Caco-2 (cell line): ENCODE measurements around the gene C1R. TPM values are rescaled to one million over a fixed set of nuclear protein-coding genes. Genes with fewer than 3 reads are reported as not detected.
"Not testable (repeated sequence)": the region's sequence is repeated elsewhere in the genome, so short reads cannot be mapped to it uniquely, and the experiment has no call there.

Source experiments
- BruUV-seq: library from RNA; stranded (reverse); fragments of 400-500 nt; replicated peaks from 2 replicates; lab custom pipeline; 2021; lab: Mats Ljungman, UMichigan
- CTCF ChIA-PET: fragments of 300-600 bp; sonication (Branson Sonifier 250); formaldehyde crosslinking; loops from one replicate; lab custom pipeline; 2022; ENCODE audit warnings: antibody characterized with exemption; lab: Charles Lee
- POLR2A ChIA-PET: fragments of 300-600 bp; sonication (Branson Sonifier 250); formaldehyde crosslinking; loops from one replicate; lab custom pipeline; 2022; ENCODE audit warnings: antibody characterized with exemption; lab: Charles Lee
- DNase-seq, 2 experiments: peaks; one replicate each; pipeline versions ENCODE4 v3.0.0 to v3.0.0-alpha.2; 2020 to 2022
- H3K27me3 ChIP-seq: replicated peaks from 2 replicates; pipeline ENCODE4 v1.6.0; 2011; ENCODE audit warnings: low read length; ENCODE audit not compliant: control insufficient read depth, insufficient read depth
- H3K36me3 ChIP-seq: 2 replicates; pipeline ENCODE4 v1.5.1; 2011; ENCODE audit warnings: low read length; ENCODE audit not compliant: control insufficient read depth, insufficient read depth
- H3K4me1 ChIP-seq: fragments of 250-450 bp; sonication (Bioruptor Pico); 2 replicates; pipeline ENCODE4 v1.5.1; 2020; ENCODE audit warnings: mild to moderate bottlenecking
- H3K4me3 ChIP-seq: 2 replicates; pipeline ENCODE4 v1.5.1; 2011; ENCODE audit warnings: low read depth, mild to moderate bottlenecking, control low read depth, low read length
- H3K9me3 ChIP-seq: fragments of 250-450 bp; sonication (Bioruptor Pico); 2 replicates; pipeline ENCODE4 v1.5.1; 2020; ENCODE audit warnings: mild to moderate bottlenecking, moderate library complexity
- H3K27ac Mint-ChIP-seq: one replicate; pipeline ENCODE4 v1.8.0; 2022; ENCODE audit warnings: mixed read lengths; ENCODE audit not compliant: unreplicated experiment
- H3K27me3 Mint-ChIP-seq: one replicate; pipeline ENCODE4 v1.8.0; 2022; ENCODE audit warnings: mixed read lengths; ENCODE audit not compliant: insufficient read depth, unreplicated experiment
- H3K36me3 Mint-ChIP-seq: one replicate; pipeline ENCODE4 v1.8.0; 2022; ENCODE audit warnings: mild to moderate bottlenecking, mixed read lengths; ENCODE audit not compliant: insufficient read depth, unreplicated experiment
- H3K4me1 Mint-ChIP-seq: one replicate; pipeline ENCODE4 v1.8.0; 2022; ENCODE audit warnings: low read depth, mixed read lengths; ENCODE audit not compliant: unreplicated experiment
- H3K4me3 Mint-ChIP-seq: one replicate; pipeline ENCODE4 v1.8.0; 2022; ENCODE audit warnings: mild to moderate bottlenecking, moderate library complexity, mixed read lengths; ENCODE audit not compliant: unreplicated experiment
- H3K9me3 Mint-ChIP-seq: one replicate; pipeline ENCODE4 v1.8.0; 2022; ENCODE audit warnings: mixed read lengths; ENCODE audit not compliant: unreplicated experiment
- intact Hi-C: fragments of 100-400 bp; cut with micrococcal nuclease; formaldehyde crosslinking; loops from one replicate; pipeline ENCODE4 v1.10.0; 2022; ENCODE audit not compliant: unreplicated experiment
- total RNA-seq: library from RNA; stranded (reverse); gene quantifications from 2 replicates; pipeline ENCODE4 v1.2.3, GENCODE V29; 2022
- TF ChIP-seq, protein P1 (sequence below), 2 experiments: fragments of 200-600 bp in 1 of 2; IDR thresholded peaks; 1 replicate in 1 of 2; 2 replicates in 1 of 2; pipeline versions ENCODE4 v1.5.1 to v1.8.0; 2011 to 2022; ENCODE audit warnings: antibody characterized with exemption in 1 of 2, control low read depth in 1 of 2, inconsistent platforms in 1 of 2, low read depth in 1 of 2, low read length in 1 of 2, mild to moderate bottlenecking in 1 of 2, moderate library complexity in 1 of 2; ENCODE audit not compliant: insufficient read depth in 1 of 2, severe bottlenecking in 1 of 2, unreplicated experiment in 1 of 2

Gene C1R
- total RNA-seq, 1 experiment from 2014 or later: 3.9 TPM

DNA sequence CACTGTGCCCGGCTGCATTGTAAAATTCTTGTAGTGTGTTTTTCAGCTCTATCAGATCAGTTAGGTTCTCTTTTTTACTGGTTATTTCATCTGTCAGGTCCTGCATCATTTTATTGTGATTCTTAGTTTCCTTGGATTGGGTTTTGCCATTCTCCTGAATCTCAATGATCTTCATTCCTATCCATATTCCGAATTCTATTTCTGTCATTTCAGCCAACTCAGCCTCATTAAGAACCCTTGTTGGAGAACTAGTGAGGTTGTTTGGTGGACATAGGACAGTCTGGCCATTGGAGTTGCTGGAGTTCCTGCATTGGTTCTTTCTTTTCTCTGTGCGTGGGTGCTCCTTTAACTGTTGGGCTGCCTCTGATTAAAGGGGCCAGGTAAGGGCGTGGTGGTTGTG is 37.3 kb downstream of the C1R start:
- TF ChIP-seq, protein P1, sequence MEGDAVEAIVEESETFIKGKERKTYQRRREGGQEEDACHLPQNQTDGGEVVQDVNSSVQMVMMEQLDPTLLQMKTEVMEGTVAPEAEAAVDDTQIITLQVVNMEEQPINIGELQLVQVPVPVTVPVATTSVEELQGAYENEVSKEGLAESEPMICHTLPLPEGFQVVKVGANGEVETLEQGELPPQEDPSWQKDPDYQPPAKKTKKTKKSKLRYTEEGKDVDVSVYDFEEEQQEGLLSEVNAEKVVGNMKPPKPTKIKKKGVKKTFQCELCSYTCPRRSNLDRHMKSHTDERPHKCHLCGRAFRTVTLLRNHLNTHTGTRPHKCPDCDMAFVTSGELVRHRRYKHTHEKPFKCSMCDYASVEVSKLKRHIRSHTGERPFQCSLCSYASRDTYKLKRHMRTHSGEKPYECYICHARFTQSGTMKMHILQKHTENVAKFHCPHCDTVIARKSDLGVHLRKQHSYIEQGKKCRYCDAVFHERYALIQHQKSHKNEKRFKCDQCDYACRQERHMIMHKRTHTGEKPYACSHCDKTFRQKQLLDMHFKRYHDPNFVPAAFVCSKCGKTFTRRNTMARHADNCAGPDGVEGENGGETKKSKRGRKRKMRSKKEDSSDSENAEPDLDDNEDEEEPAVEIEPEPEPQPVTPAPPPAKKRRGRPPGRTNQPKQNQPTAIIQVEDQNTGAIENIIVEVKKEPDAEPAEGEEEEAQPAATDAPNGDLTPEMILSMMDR (IDR thresholded peaks at IDR 0.05; ENCODE audit: insufficient read depth in 1 of 2, low read depth in 1 of 2, low read length in 1 of 2, severe bottlenecking in 1 of 2, unreplicated experiment in 1 of 2): no peak
- POLR2A ChIA-PET: no interaction called here
- H3K4me3 Mint-ChIP-seq: no peak overlapping the region
- no peak overlapping the region for H3K27ac Mint-ChIP-seq
- CTCF ChIA-PET: interaction anchor here (1.2 kb wide), 1 partner anchor 14 kb away, joined by 3 read pairs; no protein-coding TSS in a partner anchor
- peaks cover 29% of the 10 kb centered on the region for H3K9me3 Mint-ChIP-seq
- no TSS peak for BruUV-seq
- H3K36me3 Mint-ChIP-seq: no peaks in the 10 kb centered on the region
- Histone ChIP-seq H3K9me3 (no peaks in the 10 kb centered on the region), H3K27me3 (no peaks in the 10 kb centered on the region), H3K4me1 (peaks cover 14% of the 10 kb centered on the region), H3K36me3 (no peaks in the 10 kb centered on the region), H3K4me3 (no peak overlapping the region)
- H3K27me3 Mint-ChIP-seq: peaks cover 21% of the 10 kb centered on the region
- peaks cover 17% of the 10 kb centered on the region for H3K4me1 Mint-ChIP-seq
- intact Hi-C loops: no loop called here
- DNase-seq: no peak

DNA sequence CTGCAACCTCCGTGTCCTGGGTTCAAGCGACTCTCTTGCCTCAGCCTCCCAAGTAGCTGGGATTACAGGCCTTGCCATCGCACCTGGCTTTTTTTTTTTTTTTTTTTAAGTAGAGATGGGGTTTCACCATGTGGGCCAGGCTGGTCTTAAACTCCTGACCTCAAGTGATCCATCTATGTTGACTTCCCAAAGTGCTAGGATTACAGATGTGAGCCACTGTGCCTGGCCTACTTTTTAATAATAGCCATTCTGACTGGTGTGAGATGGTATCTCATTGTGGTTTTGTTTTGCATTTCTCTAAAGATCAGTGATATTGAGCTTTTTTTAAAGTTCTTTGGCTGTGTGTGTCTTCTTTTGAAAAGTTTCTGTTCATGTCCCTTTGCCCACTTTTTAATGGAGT is 42.3 kb downstream of the C1R start:
- Mint-ChIP-seq H3K27me3 (peaks cover 19% of the 10 kb centered on the region), H3K9me3 (peaks cover 19% of the 10 kb centered on the region)
- DNase-seq, H3K27ac Mint-ChIP-seq, H3K4me1 Mint-ChIP-seq, H3K36me3 ChIP-seq, H3K4me3 Mint-ChIP-seq, H3K4me3 ChIP-seq, intact Hi-C loops, H3K36me3 Mint-ChIP-seq, H3K9me3 ChIP-seq, H3K27me3 ChIP-seq, BruUV-seq, H3K4me1 ChIP-seq: not testable (repeated sequence)
- POLR2A ChIA-PET: interaction anchor here (0.7 kb wide), 2 partner anchors 9 to 58 kb away, joined by 3 read pairs; no protein-coding TSS in a partner anchor
- CTCF ChIA-PET: interaction anchor here (1.3 kb wide), 1 partner anchor 104 kb away, joined by 3 read pairs; no protein-coding TSS in a partner anchor

DNA sequence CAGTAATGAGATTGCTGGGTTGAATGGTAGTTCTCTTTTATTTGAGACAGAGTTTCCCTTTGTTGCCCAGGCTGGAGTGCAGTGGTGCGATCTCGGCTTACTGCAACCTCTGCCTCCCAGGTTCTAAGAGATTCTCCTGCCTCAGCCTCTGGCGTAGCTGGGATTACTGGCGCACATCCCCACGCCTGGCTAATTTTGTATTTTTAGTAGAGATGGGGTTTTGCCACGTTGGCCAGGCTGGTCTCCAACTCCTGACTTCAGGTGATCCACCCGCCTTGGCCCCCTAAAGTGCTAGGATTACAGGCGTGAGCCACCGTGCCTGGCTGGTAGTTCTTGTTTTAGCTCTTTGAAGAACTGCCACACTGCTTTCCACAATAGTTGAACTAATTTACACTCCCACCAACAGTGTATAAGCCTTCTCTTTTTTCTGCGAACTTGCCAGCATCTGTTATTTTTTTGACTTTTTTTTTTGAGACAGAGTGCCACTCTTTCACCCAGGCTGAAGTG is 42.7 kb downstream of the C1R start:
- H3K4me3 Mint-ChIP-seq, H3K4me1 ChIP-seq, H3K4me1 Mint-ChIP-seq, H3K9me3 ChIP-seq, intact Hi-C loops, H3K27me3 ChIP-seq, BruUV-seq, H3K36me3 ChIP-seq, H3K4me3 ChIP-seq, H3K27ac Mint-ChIP-seq, DNase-seq, H3K36me3 Mint-ChIP-seq, CTCF ChIA-PET: not testable (repeated sequence)
- Mint-ChIP-seq H3K27me3 (peaks cover 17% of the 10 kb centered on the region), H3K9me3 (peaks cover 19% of the 10 kb centered on the region)
- POLR2A ChIA-PET: interaction anchor here (0.6 to 0.7 kb wide), 4 partner anchors 8 to 59 kb away, joined by 3 to 5 read pairs (median 4); no protein-coding TSS in a partner anchor

DNA sequence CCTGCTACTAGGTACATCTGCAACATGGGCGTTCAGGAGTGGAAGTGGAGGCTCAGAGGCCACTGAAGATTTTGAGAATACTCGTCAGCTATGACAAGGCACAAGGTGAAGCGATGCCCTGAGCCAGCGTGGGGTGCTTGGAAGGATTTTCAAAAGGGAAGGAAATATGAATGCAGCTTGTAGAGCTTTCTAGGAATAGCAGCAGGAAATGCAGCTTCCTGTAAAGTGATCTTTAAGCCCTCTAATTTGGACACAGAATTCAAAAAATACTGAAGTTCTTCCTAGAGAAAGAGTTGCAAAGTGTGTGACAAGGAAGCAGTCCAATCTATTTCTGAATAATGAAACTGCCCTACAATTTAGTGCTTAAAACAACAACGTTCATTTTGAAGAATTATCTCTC is 44.9 kb downstream of the C1R start:
- H3K4me3 ChIP-seq: no peak overlapping the region
- peaks cover 10% of the 10 kb centered on the region for H3K9me3 Mint-ChIP-seq
- H3K36me3 Mint-ChIP-seq: no peaks in the 10 kb centered on the region
- intact Hi-C loops: no loop called here
- TF ChIP-seq, protein P1 (IDR thresholded peaks at IDR 0.05; ENCODE audit: insufficient read depth in 1 of 2, low read depth in 1 of 2, low read length in 1 of 2, severe bottlenecking in 1 of 2, unreplicated experiment in 1 of 2): no peak
- ChIA-PET POLR2A (no interaction called here), CTCF (no interaction called here)
- H3K4me1 Mint-ChIP-seq: peaks cover 7% of the 10 kb centered on the region
- H3K9me3 ChIP-seq: no peaks in the 10 kb centered on the region
- no peak overlapping the region for H3K27ac Mint-ChIP-seq
- H3K4me3 Mint-ChIP-seq: no peak overlapping the region
- H3K27me3 Mint-ChIP-seq: peaks cover 7% of the 10 kb centered on the region
- no peaks in the 10 kb centered on the region for H3K27me3 ChIP-seq
- no peaks in the 10 kb centered on the region for H3K36me3 ChIP-seq
- BruUV-seq: no TSS peak
- no peaks in the 10 kb centered on the region for H3K4me1 ChIP-seq
- DNase-seq: no peak
